Measurements from ENCODE around the gene PTCSC3.

DNA sequence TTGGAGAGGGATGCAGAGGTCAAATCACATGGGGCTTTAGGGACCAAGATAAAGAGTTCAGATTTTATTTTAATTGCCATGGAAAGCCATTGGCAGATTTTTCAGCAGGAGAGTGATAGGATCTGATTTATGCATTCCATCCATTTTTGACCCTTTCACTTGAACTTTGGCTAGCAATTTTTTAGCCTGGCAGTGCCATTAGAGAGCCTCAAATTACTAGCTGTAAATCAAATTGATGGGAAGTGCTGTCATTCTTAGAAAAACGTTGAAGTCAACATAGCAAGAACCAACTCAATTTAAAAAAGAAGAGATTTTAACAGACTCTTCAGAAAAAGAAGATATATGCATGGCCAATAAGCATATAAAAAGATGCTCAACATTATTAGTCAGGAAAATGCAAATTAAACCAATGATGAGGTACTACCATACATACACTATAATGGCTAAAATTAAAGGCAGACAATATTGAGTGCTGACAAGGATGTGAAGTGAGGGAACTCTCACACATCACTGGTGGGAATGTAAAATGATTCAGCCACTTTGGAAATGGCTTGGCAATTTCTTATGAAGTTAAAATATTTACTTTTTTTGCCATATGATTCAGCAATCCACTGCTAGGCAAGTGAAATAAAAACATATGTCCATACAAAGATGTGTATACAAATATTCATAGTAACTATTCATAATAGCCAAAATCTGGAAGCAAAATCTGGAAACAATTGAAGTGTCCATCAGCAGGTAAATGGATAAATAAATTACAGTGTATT lies 89.7 kb downstream of the PTCSC3 start:
- TF ChIP-seq POLR2A (IDR thresholded peaks at IDR 0.05) (no peak), POLR2AphosphoS5 (IDR thresholded peaks at IDR 0.05) (no peak)
- TF ChIP-seq, protein P1, sequence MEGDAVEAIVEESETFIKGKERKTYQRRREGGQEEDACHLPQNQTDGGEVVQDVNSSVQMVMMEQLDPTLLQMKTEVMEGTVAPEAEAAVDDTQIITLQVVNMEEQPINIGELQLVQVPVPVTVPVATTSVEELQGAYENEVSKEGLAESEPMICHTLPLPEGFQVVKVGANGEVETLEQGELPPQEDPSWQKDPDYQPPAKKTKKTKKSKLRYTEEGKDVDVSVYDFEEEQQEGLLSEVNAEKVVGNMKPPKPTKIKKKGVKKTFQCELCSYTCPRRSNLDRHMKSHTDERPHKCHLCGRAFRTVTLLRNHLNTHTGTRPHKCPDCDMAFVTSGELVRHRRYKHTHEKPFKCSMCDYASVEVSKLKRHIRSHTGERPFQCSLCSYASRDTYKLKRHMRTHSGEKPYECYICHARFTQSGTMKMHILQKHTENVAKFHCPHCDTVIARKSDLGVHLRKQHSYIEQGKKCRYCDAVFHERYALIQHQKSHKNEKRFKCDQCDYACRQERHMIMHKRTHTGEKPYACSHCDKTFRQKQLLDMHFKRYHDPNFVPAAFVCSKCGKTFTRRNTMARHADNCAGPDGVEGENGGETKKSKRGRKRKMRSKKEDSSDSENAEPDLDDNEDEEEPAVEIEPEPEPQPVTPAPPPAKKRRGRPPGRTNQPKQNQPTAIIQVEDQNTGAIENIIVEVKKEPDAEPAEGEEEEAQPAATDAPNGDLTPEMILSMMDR (IDR thresholded peaks at IDR 0.05 in 8 of 11, conservative IDR thresholded peaks at IDR 0.05 in 3 of 11), result no peak
